G401 (cell line): ENCODE measurements around the gene ARID1B. TPM values are rescaled to one million over a fixed set of nuclear protein-coding genes. Genes with fewer than 3 reads are reported as not detected.

Experiments used
- DNase-seq: peaks from one replicate; pipeline ENCODE4 v3.0.0-alpha.2; 2015; ENCODE audit warnings: low spot score
- in situ Hi-C: cut with HindIII; loops from 2 replicates; pipeline ENCODE4 v1.10.0; 2016; ENCODE audit warnings: low sequenced_read_pairs, mixed read lengths
- total RNA-seq: library from RNA; depleted of rRNA; stranded (reverse); fragments of >200 nt; shearing (Covaris generic); gene quantifications from 2 replicates; pipeline ENCODE4 v1.2.3, GENCODE V29; 2014

Gene ARID1B
- total RNA-seq, 1 experiment from 2014 or later: 24.3 TPM

- DNase-seq: no peak
- in situ Hi-C loops: no loop called here
These were observed 331.7 kb downstream of the ARID1B start for GRCh38 chr6:157108923-157109322.

- no peak for DNase-seq
- in situ Hi-C loops: no loop called here
These were observed 333.4 kb downstream of the ARID1B start for GRCh38 chr6:157110607-157111006.

GRCh38 chr6:157113389-157113788 is 336.2 kb downstream of the ARID1B start:
- DNase-seq: no peak
- in situ Hi-C loops: no loop called here

GRCh38 chr6:157116426-157116825 is 339.2 kb downstream of the ARID1B start:
- DNase-seq: peak; percentile 56
- in situ Hi-C loops: no loop called here

GRCh38 chr6:157117431-157118095 is 340.4 kb downstream of the ARID1B start:
- DNase-seq: no peak
- in situ Hi-C loops: no loop called here

- in situ Hi-C loops: no loop called here
- DNase-seq: no peak
These were observed 342.4 kb downstream of the ARID1B start for GRCh38 chr6:157119502-157120027.

- peak; percentile 53 for DNase-seq
- in situ Hi-C loops: no loop called here
These were observed 343.5 kb downstream of the ARID1B start for GRCh38 chr6:157120534-157121232.

GRCh38 chr6:157121897-157122296 is 344.7 kb downstream of the ARID1B start:
- no peak for DNase-seq
- in situ Hi-C loops: no loop called here

- in situ Hi-C loops: no loop called here
These were observed 346.1 kb downstream of the ARID1B start for GRCh38 chr6:157123234-157123633.

GRCh38 chr6:157124485-157125254 is 347.5 kb downstream of the ARID1B start:
- DNase-seq: peak; percentile 55
- in situ Hi-C loops: no loop called here

More at GRCh38 chr6:157123234-157123633, 346.1 kb downstream of the ARID1B start:
- peak; percentile 51 for DNase-seq

- in situ Hi-C loops: no loop called here
- DNase-seq: no peak
These were observed 348.4 kb downstream of the ARID1B start for GRCh38 chr6:157125531-157125930.

GRCh38 chr6:157126183-157127098 is 349.3 kb downstream of the ARID1B start:
- DNase-seq: no peak
- in situ Hi-C loops: no loop called here

GRCh38 chr6:157128235-157128775 is 351.1 kb downstream of the ARID1B start:
- in situ Hi-C loops: no loop called here

GRCh38 chr6:157131250-157131649 is 354.1 kb downstream of the ARID1B start:
- in situ Hi-C loops: no loop called here
- DNase-seq: no peak

More at GRCh38 chr6:157128235-157128775, 351.1 kb downstream of the ARID1B start:
- no peak for DNase-seq

- DNase-seq: peak; percentile 41
- in situ Hi-C loops: no loop called here
These were observed 356.7 kb downstream of the ARID1B start for GRCh38 chr6:157133856-157134255.

GRCh38 chr6:157134402-157135047 is 357.3 kb downstream of the ARID1B start:
- in situ Hi-C loops: no loop called here
- no peak for DNase-seq

GRCh38 chr6:157135691-157136090 is 358.5 kb downstream of the ARID1B start:
- no peak for DNase-seq
- in situ Hi-C loops: no loop called here

GRCh38 chr6:157137501-157137900 is 360.3 kb downstream of the ARID1B start:
- in situ Hi-C loops: no loop called here
- DNase-seq: no peak
